IMR-90 (cell line): Measurements from ENCODE around the gene ENAH. TPM values are rescaled to one million over a fixed set of nuclear protein-coding genes. Genes with fewer than 3 reads are reported as not detected.

Experiments
- ATAC-seq: fragments of 200-7000 bp; cut with Tn5 transposase; 2 replicates; pipeline ENCODE4 v1.9.1; 2020; ENCODE audit warnings: low read depth, mild to moderate bottlenecking, moderate library complexity
- BruUV-seq: library from RNA; stranded (reverse); fragments of 400-500 nt; replicated peaks from 2 replicates; lab custom pipeline; 2021; lab: Mats Ljungman, UMichigan
- CTCF ChIA-PET: fragments of 300-600 bp; formaldehyde crosslinking; extraction: SDS; loops from one replicate; lab custom pipeline; 2021; ENCODE audit warnings: antibody characterized with exemption; lab: Yijun Ruan, JAX
- POLR2A ChIA-PET: fragments of 300-600 bp; sonication (Branson Sonifier 250); formaldehyde crosslinking; loops from one replicate; lab custom pipeline; 2022; ENCODE audit warnings: antibody characterized with exemption; ENCODE audit not compliant: unreplicated experiment; lab: Charles Lee
- DNase-seq: peaks from one replicate; pipeline ENCODE4 v3.0.0; 2013
- H2AFZ ChIP-seq: replicated peaks from 2 replicates; pipeline ENCODE3; 2013; ENCODE audit warnings: low read length, mild to moderate bottlenecking; ENCODE audit not compliant: poor library complexity
- H2AK5ac ChIP-seq: 2 replicates; pipeline ENCODE4 v1.6.1; 2013; ENCODE audit warnings: low read depth, low read length, inconsistent platforms
- H2AK9ac ChIP-seq: replicated peaks from 2 replicates; pipeline ENCODE3; 2013; ENCODE audit warnings: mild to moderate bottlenecking, low read depth, low read length, moderate library complexity; ENCODE audit not compliant: poor library complexity
- H2BK120ac ChIP-seq: 2 replicates; pipeline ENCODE4 v1.6.1; 2013; ENCODE audit warnings: low read depth, low read length, inconsistent platforms
- H2BK15ac ChIP-seq: 3 replicates; pipeline ENCODE4 v1.6.1; 2013; ENCODE audit warnings: low read depth, low read length, inconsistent platforms
- H2BK20ac ChIP-seq: 2 replicates; pipeline ENCODE4 v1.6.1; 2013; ENCODE audit warnings: low read depth, mild to moderate bottlenecking, inconsistent platforms, low read length, moderate library complexity
- H2BK5ac ChIP-seq: 2 replicates; pipeline ENCODE4 v1.6.1; 2013; ENCODE audit warnings: mild to moderate bottlenecking, low read depth, low read length, inconsistent platforms; ENCODE audit not compliant: poor library complexity, severe bottlenecking
- H3K14ac ChIP-seq: replicated peaks from 2 replicates; pipeline ENCODE4 v1.6.1; 2013; ENCODE audit warnings: low read depth, low read length, inconsistent platforms
- H3K18ac ChIP-seq: 2 replicates; pipeline ENCODE4 v1.6.1; 2013; ENCODE audit warnings: low read depth, low read length, control low read depth
- H3K23ac ChIP-seq: 2 replicates; pipeline ENCODE4 v1.6.1; 2013; ENCODE audit warnings: low read depth, low read length, inconsistent platforms
- H3K27ac ChIP-seq: 2 replicates; pipeline ENCODE4 v1.5.1; 2013; ENCODE audit warnings: mild to moderate bottlenecking, control low read depth, low read length; ENCODE audit not compliant: insufficient read depth
- H3K27me3 ChIP-seq: 2 replicates; pipeline ENCODE4 v1.6.1; 2013; ENCODE audit warnings: low read length; ENCODE audit not compliant: control insufficient read depth, insufficient read depth
- H3K36me3 ChIP-seq: 2 replicates; pipeline ENCODE4 v1.6.1; 2013; ENCODE audit warnings: low read length, mixed read lengths; ENCODE audit not compliant: control insufficient read depth, insufficient read depth
- H3K4ac ChIP-seq: 2 replicates; pipeline ENCODE4 v1.6.1; 2013; ENCODE audit warnings: low read depth, low read length, inconsistent platforms
- H3K4me1 ChIP-seq: 2 replicates; pipeline ENCODE4 v1.6.1; 2013; ENCODE audit warnings: low read length, mixed read lengths; ENCODE audit not compliant: control insufficient read depth, insufficient read depth
- H3K4me2 ChIP-seq: 2 replicates; pipeline ENCODE4 v1.6.1; 2013; ENCODE audit warnings: low read depth, mild to moderate bottlenecking, control low read depth, low read length, moderate library complexity
- H3K4me3 ChIP-seq: 2 replicates; pipeline ENCODE4 v1.5.1; 2013; ENCODE audit warnings: low read depth, mild to moderate bottlenecking, control low read depth, low read length, moderate library complexity; ENCODE audit not compliant: insufficient read depth
- H3K56ac ChIP-seq: 2 replicates; pipeline ENCODE4 v1.6.1; 2013; ENCODE audit warnings: low read length, inconsistent platforms; ENCODE audit not compliant: insufficient read depth; ENCODE audit errors: extremely low read depth
- H3K79me1 ChIP-seq, 2 experiments: 2 replicates each; pipeline ENCODE4 v1.6.1; 2013; ENCODE audit warnings: low read length in 2 of 2, inconsistent platforms in 1 of 2, low read depth in 1 of 2
- H3K9ac ChIP-seq: 2 replicates; pipeline ENCODE4 v1.6.1; 2013; ENCODE audit warnings: low read depth, low read length, control low read depth
- H3K9me1 ChIP-seq: 2 replicates; pipeline ENCODE4 v1.6.1; 2013; ENCODE audit warnings: low read length, inconsistent platforms; ENCODE audit not compliant: insufficient read depth
- H3K9me3 ChIP-seq: 2 replicates; pipeline ENCODE4 v1.6.1; 2013; ENCODE audit warnings: low read length; ENCODE audit not compliant: control insufficient read depth, insufficient read depth
- H4K20me1 ChIP-seq: 2 replicates; pipeline ENCODE4 v1.6.1; 2013; ENCODE audit warnings: low read length, inconsistent platforms; ENCODE audit not compliant: insufficient read depth
- H4K5ac ChIP-seq: 2 replicates; pipeline ENCODE4 v1.6.1; 2013; ENCODE audit warnings: mild to moderate bottlenecking, low read depth, low read length, control low read depth
- H4K8ac ChIP-seq, 2 experiments: 2 replicates each; pipeline ENCODE4 v1.6.1; 2013; ENCODE audit warnings: low read depth in 2 of 2, low read length in 2 of 2, control low read depth in 1 of 2, inconsistent platforms in 1 of 2
- H4K91ac ChIP-seq: 2 replicates; pipeline ENCODE4 v1.6.1; 2013; ENCODE audit warnings: low read depth, low read length, inconsistent platforms; ENCODE audit not compliant: insufficient read depth
- CEBPB ChIP-seq: IDR thresholded peaks from 2 replicates; pipeline ENCODE4 v1.6.1; 2012; ENCODE audit warnings: low read depth, low read length, improper control_type of control experiment
- CHD1 ChIP-seq: IDR thresholded peaks from 2 replicates; pipeline ENCODE4 v1.6.1; 2012; ENCODE audit warnings: low read depth, low read length, improper control_type of control experiment
- CTCF ChIP-seq: conservative IDR thresholded peaks from 2 replicates; pipeline ENCODE4 v1.5.1; 2012; ENCODE audit warnings: mild to moderate bottlenecking, low read depth, low read length, improper control_type of control experiment
- MAZ ChIP-seq: IDR thresholded peaks from 2 replicates; pipeline ENCODE4 v1.6.1; 2012; ENCODE audit warnings: low read depth, mild to moderate bottlenecking, low read length, improper control_type of control experiment, moderate library complexity, borderline replicate concordance
- POLR2A ChIP-seq: IDR thresholded peaks from 2 replicates; pipeline ENCODE4 v1.6.1; 2012; ENCODE audit warnings: mild to moderate bottlenecking, low read depth, low read length
- RCOR1 ChIP-seq: IDR thresholded peaks from 2 replicates; pipeline ENCODE4 v1.6.1; 2012; ENCODE audit warnings: mild to moderate bottlenecking, low read length, improper control_type of control experiment; ENCODE audit not compliant: insufficient replicate concordance
- RFX5 ChIP-seq: IDR thresholded peaks from 2 replicates; pipeline ENCODE4 v1.8.0; 2012; ENCODE audit warnings: low read depth, mild to moderate bottlenecking, low read length, moderate library complexity
- SMC3 ChIP-seq: fragments of 150-350 bp; IDR thresholded peaks from 2 replicates; pipeline ENCODE4 v1.6.1; 2016; ENCODE audit warnings: low read depth, mild to moderate bottlenecking, antibody characterized with exemption, low read length, moderate library complexity
- USF2 ChIP-seq: fragments of 150-350 bp; IDR thresholded peaks from 2 replicates; pipeline ENCODE4 v1.6.1; 2017; ENCODE audit warnings: mild to moderate bottlenecking, antibody characterized with exemption, low read length, low read depth
- WGBS, 2 experiments: methylation state at CpG; one replicate each; pipeline versions ENCODE4 v1.1.5 to v1.1.7; 2013; ENCODE audit warnings: missing lambda C conversion rate in 2 of 2; ENCODE audit not compliant: insufficient read length in 1 of 2; ENCODE audit errors: extremely low coverage in 2 of 2; 5-methylcytosine and 5-hydroxymethylcytosine counted together
- dilution Hi-C: fragments of 300-500 bp; cut with HindIII; formaldehyde crosslinking; loops from one replicate; pipeline ENCODE4 v1.14.3; 2018; ENCODE audit warnings: low sequenced_read_pairs; ENCODE audit not compliant: unreplicated experiment
- in situ Hi-C: fragments of 300-500 bp; cut with MboI; formaldehyde crosslinking; loops from 3 replicates; pipeline ENCODE4 v1.14.3; 2019; ENCODE audit warnings: low sequenced_read_pairs, inconsistent platforms, mixed read lengths
- intact Hi-C: fragments of 100-400 bp; cut with micrococcal nuclease; formaldehyde crosslinking; loops from 2 replicates; pipeline ENCODE4 v1.10.0; 2022
- polyA plus RNA-seq, 3 experiments: library from polyadenylated mRNA; depleted of rRNA; stranded (reverse); fragments of >200 nt; gene quantifications; 2 replicates each; pipeline ENCODE4 v1.2.3, GENCODE V29; 2012; ENCODE audit warnings: low replicate concordance in 1 of 3
- total RNA-seq: library from RNA; depleted of rRNA; stranded (reverse); fragments of >200 nt; gene quantifications from 2 replicates; pipeline ENCODE4 v1.2.3, GENCODE V29; 2012

The ENAH gene
- total and polyA plus RNA-seq, 2 of the 4 experiments (the other 2 are of a cell fraction): 61.3 to 86.9 TPM

GRCh38 chr1:225561675-225562074 is 91.2 kb downstream of the ENAH start:
- no peak overlapping the region for H3K9ac ChIP-seq
- no peak overlapping the region for H3K27ac ChIP-seq
- H3K14ac ChIP-seq: no peak overlapping the region
- no peak overlapping the region for H2AK5ac ChIP-seq
- no peak overlapping the region for H2BK5ac ChIP-seq
- peaks cover 6% of the 10 kb centered on the region for H4K20me1 ChIP-seq
- H4K8ac ChIP-seq: no peak overlapping the region
- H3K9me3 ChIP-seq: peaks cover 2% of the 10 kb centered on the region; the same call in 1 of the 2 replicates
- dilution Hi-C loops (no loop called here), intact Hi-C loops (no loop called here), in situ Hi-C loops (no loop called here)
- DNase-seq (no peak), ATAC-seq (no peak)
- ChIA-PET POLR2A (no interaction called here), CTCF (interaction anchor here (0.9 kb wide), 1 partner anchor 216 kb away, joined by 3 read pairs; no protein-coding TSS in a partner anchor)
- peaks cover 14% of the 10 kb centered on the region for H3K36me3 ChIP-seq
- BruUV-seq: no TSS peak
- no CpG with 5 or more reads among the region's 5 CpGs for WGBS, 2 experiments
- H4K91ac ChIP-seq: no peak overlapping the region
- H3K4ac ChIP-seq: no peak overlapping the region
- peaks cover 6% of the 10 kb centered on the region; the same call in 1 of the 2 replicates for H3K9me1 ChIP-seq
- H3K79me1 ChIP-seq: peaks cover 23 to 36% of the 10 kb centered on the region in 2 experiments
- H3K23ac ChIP-seq: peak overlapping the region; percentile 42; the same call in 1 of the 2 replicates
- no peak overlapping the region for H2AK9ac ChIP-seq
- H3K4me1 ChIP-seq: no peaks in the 10 kb centered on the region; the same call in 1 of the 2 replicates
- H3K4me2 ChIP-seq: no peak overlapping the region
- no peak overlapping the region for H4K5ac ChIP-seq
- H3K18ac ChIP-seq: no peak overlapping the region
- no peak overlapping the region for H3K4me3 ChIP-seq
- no peak overlapping the region for H2BK20ac ChIP-seq
- H3K56ac ChIP-seq: no peak overlapping the region
- H2BK120ac ChIP-seq: no peak overlapping the region
- no peaks in the 10 kb centered on the region for H3K27me3 ChIP-seq
- no peak for TF ChIP-seq CTCF
- no peak for TF ChIP-seq SMC3
- no peak for TF ChIP-seq CEBPB
- TF ChIP-seq MAZ: no peak
- TF ChIP-seq POLR2A: no peak
- TF ChIP-seq CHD1: no peak
- TF ChIP-seq RFX5: no peak
- no peak for TF ChIP-seq USF2
- TF ChIP-seq RCOR1: no peak
- no peak overlapping the region for H2AFZ ChIP-seq
- no peak overlapping the region for H2BK15ac ChIP-seq
